Neutrophil (primary cell): ENCODE data around the gene TRIM24.
"Not testable (repeated sequence)": the region's sequence is repeated elsewhere in the genome, so short reads cannot be mapped to it uniquely, and the experiment has no call there.

Experiments used
- H3K27ac ChIP-seq: fragments of 200-600 bp; sonication (generic); 2 replicates; pipeline ENCODE4 v1.5.1; 2016; ENCODE audit warnings: mild to moderate bottlenecking, moderate library complexity
- H3K27me3 ChIP-seq: fragments of 200-600 bp; sonication (generic); 2 replicates; pipeline ENCODE4 v1.6.0; 2016; ENCODE audit warnings: mild to moderate bottlenecking
- H3K36me3 ChIP-seq: fragments of 200-600 bp; sonication (generic); 2 replicates; pipeline ENCODE4 v1.5.1; 2017
- H3K4me1 ChIP-seq, 2 experiments: fragments of 200-600 bp in 1 of 2; sonication (generic) in 1 of 2; 1 replicate in 1 of 2; 2 replicates in 1 of 2; pipeline versions ENCODE4 v1.5.1 to v1.6.1; 2013 to 2016; ENCODE audit warnings: low read depth in 1 of 2, low read length in 1 of 2, mild to moderate bottlenecking in 1 of 2, moderate library complexity in 1 of 2; ENCODE audit not compliant: control insufficient read depth in 1 of 2, insufficient read depth in 1 of 2
- H3K4me3 ChIP-seq, 2 experiments: fragments of 200-600 bp in 1 of 2; sonication (generic) in 1 of 2; 1 replicate in 1 of 2; 2 replicates in 1 of 2; pipeline ENCODE4 v1.5.1; 2013 to 2016; ENCODE audit warnings: low read depth in 1 of 2, low read length in 1 of 2, mild to moderate bottlenecking in 1 of 2, moderate library complexity in 1 of 2
- H3K9me3 ChIP-seq: fragments of 200-600 bp; sonication (generic); 2 replicates; pipeline ENCODE4 v1.5.1; 2016
- TF ChIP-seq, protein P1 (sequence below): fragments of 200-600 bp; sonication (generic); IDR thresholded peaks from 2 replicates; pipeline ENCODE4 v1.5.1; 2016; ENCODE audit warnings: antibody characterized with exemption

Gene TRIM24

GRCh38 chr7:138477581-138477980 is 17.5 kb downstream of the TRIM24 start:
- TF ChIP-seq, protein P1, sequence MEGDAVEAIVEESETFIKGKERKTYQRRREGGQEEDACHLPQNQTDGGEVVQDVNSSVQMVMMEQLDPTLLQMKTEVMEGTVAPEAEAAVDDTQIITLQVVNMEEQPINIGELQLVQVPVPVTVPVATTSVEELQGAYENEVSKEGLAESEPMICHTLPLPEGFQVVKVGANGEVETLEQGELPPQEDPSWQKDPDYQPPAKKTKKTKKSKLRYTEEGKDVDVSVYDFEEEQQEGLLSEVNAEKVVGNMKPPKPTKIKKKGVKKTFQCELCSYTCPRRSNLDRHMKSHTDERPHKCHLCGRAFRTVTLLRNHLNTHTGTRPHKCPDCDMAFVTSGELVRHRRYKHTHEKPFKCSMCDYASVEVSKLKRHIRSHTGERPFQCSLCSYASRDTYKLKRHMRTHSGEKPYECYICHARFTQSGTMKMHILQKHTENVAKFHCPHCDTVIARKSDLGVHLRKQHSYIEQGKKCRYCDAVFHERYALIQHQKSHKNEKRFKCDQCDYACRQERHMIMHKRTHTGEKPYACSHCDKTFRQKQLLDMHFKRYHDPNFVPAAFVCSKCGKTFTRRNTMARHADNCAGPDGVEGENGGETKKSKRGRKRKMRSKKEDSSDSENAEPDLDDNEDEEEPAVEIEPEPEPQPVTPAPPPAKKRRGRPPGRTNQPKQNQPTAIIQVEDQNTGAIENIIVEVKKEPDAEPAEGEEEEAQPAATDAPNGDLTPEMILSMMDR, result no peak
- no peak overlapping the region for H3K4me3 ChIP-seq
- H3K36me3 ChIP-seq, result no peaks in the 10 kb centered on the region
- no peaks in the 10 kb centered on the region for H3K9me3 ChIP-seq
- peaks cover 13% of the 10 kb centered on the region in 2 experiments for H3K4me1 ChIP-seq
- no peak overlapping the region for H3K27ac ChIP-seq
- H3K27me3 ChIP-seq, result no peaks in the 10 kb centered on the region

- no peaks in the 10 kb centered on the region for H3K27me3 ChIP-seq
- H3K27ac ChIP-seq, result peak overlapping the region; percentile 39
- no peaks in the 10 kb centered on the region for H3K9me3 ChIP-seq
- TF ChIP-seq, protein P1, result no peak
- H3K4me1 ChIP-seq, result peaks cover 13% of the 10 kb centered on the region in 2 experiments
- no peaks in the 10 kb centered on the region for H3K36me3 ChIP-seq
- H3K4me3 ChIP-seq, result no peak overlapping the region
Measured at GRCh38 chr7:138478499-138478908, 18.4 kb downstream of the TRIM24 start.

- H3K36me3 ChIP-seq, result no peaks in the 10 kb centered on the region
- H3K27ac ChIP-seq, result no peak overlapping the region
- no peaks in the 10 kb centered on the region for H3K9me3 ChIP-seq
- H3K27me3 ChIP-seq, result no peaks in the 10 kb centered on the region
- H3K4me3 ChIP-seq, result no peak overlapping the region
- TF ChIP-seq, protein P1, result no peak
- peaks cover 13% of the 10 kb centered on the region in 2 experiments for H3K4me1 ChIP-seq
Measured at GRCh38 chr7:138480527-138480926, 20.5 kb downstream of the TRIM24 start.

- H3K4me3 ChIP-seq, result no peak overlapping the region
- H3K9me3 ChIP-seq, result no peaks in the 10 kb centered on the region
- TF ChIP-seq, protein P1, result no peak
- H3K4me1 ChIP-seq, result peaks cover 13% of the 10 kb centered on the region in 2 experiments
- H3K36me3 ChIP-seq, result no peaks in the 10 kb centered on the region
- no peak overlapping the region for H3K27ac ChIP-seq
- H3K27me3 ChIP-seq, result no peaks in the 10 kb centered on the region
Measured at GRCh38 chr7:138481447-138482380, 21.7 kb downstream of the TRIM24 start.

- TF ChIP-seq, protein P1, result no peak
- H3K4me1 ChIP-seq, result peaks cover 9 to 10% of the 10 kb centered on the region in 2 experiments
- H3K27me3 ChIP-seq, result no peaks in the 10 kb centered on the region
- H3K27ac ChIP-seq, result no peak overlapping the region
- no peak overlapping the region for H3K4me3 ChIP-seq
- H3K9me3 ChIP-seq, result no peaks in the 10 kb centered on the region
- no peaks in the 10 kb centered on the region for H3K36me3 ChIP-seq
Measured at GRCh38 chr7:138483531-138483930, 23.5 kb downstream of the TRIM24 start.

- H3K27me3 ChIP-seq, H3K4me3 ChIP-seq, H3K36me3 ChIP-seq, H3K4me1 ChIP-seq, H3K9me3 ChIP-seq, H3K27ac ChIP-seq: not testable (repeated sequence)
Measured at GRCh38 chr7:138485508-138485907, 25.4 kb downstream of the TRIM24 start.

- not testable (repeated sequence) for H3K9me3 ChIP-seq, H3K27me3 ChIP-seq, H3K36me3 ChIP-seq, H3K4me1 ChIP-seq, H3K4me3 ChIP-seq, H3K27ac ChIP-seq
Measured at GRCh38 chr7:138489139-138489538, 29.1 kb downstream of the TRIM24 start.
